Caco-2 (cell line): ENCODE data around the gene DRAM2. TPM values are rescaled to one million over a fixed set of nuclear protein-coding genes. Genes with fewer than 3 reads are reported as not detected.

Experiments
- BruUV-seq: library from RNA; stranded (reverse); fragments of 400-500 nt; replicated peaks from 2 replicates; lab custom pipeline; 2021; lab: Mats Ljungman, UMichigan
- CTCF ChIA-PET: fragments of 300-600 bp; sonication (Branson Sonifier 250); formaldehyde crosslinking; loops from one replicate; lab custom pipeline; 2022; ENCODE audit warnings: antibody characterized with exemption; lab: Charles Lee
- POLR2A ChIA-PET: fragments of 300-600 bp; sonication (Branson Sonifier 250); formaldehyde crosslinking; loops from one replicate; lab custom pipeline; 2022; ENCODE audit warnings: antibody characterized with exemption; lab: Charles Lee
- DNase-seq, 2 experiments: peaks; one replicate each; pipeline versions ENCODE4 v3.0.0 to v3.0.0-alpha.2; 2020 to 2022
- H3K27me3 ChIP-seq: replicated peaks from 2 replicates; pipeline ENCODE4 v1.6.0; 2011; ENCODE audit warnings: low read length; ENCODE audit not compliant: control insufficient read depth, insufficient read depth
- H3K36me3 ChIP-seq: 2 replicates; pipeline ENCODE4 v1.5.1; 2011; ENCODE audit warnings: low read length; ENCODE audit not compliant: control insufficient read depth, insufficient read depth
- H3K4me1 ChIP-seq: fragments of 250-450 bp; sonication (Bioruptor Pico); 2 replicates; pipeline ENCODE4 v1.5.1; 2020; ENCODE audit warnings: mild to moderate bottlenecking
- H3K4me3 ChIP-seq: 2 replicates; pipeline ENCODE4 v1.5.1; 2011; ENCODE audit warnings: low read depth, mild to moderate bottlenecking, control low read depth, low read length
- H3K9me3 ChIP-seq: fragments of 250-450 bp; sonication (Bioruptor Pico); 2 replicates; pipeline ENCODE4 v1.5.1; 2020; ENCODE audit warnings: mild to moderate bottlenecking, moderate library complexity
- H3K27ac Mint-ChIP-seq: one replicate; pipeline ENCODE4 v1.8.0; 2022; ENCODE audit warnings: mixed read lengths; ENCODE audit not compliant: unreplicated experiment
- H3K27me3 Mint-ChIP-seq: one replicate; pipeline ENCODE4 v1.8.0; 2022; ENCODE audit warnings: mixed read lengths; ENCODE audit not compliant: insufficient read depth, unreplicated experiment
- H3K36me3 Mint-ChIP-seq: one replicate; pipeline ENCODE4 v1.8.0; 2022; ENCODE audit warnings: mild to moderate bottlenecking, mixed read lengths; ENCODE audit not compliant: insufficient read depth, unreplicated experiment
- H3K4me1 Mint-ChIP-seq: one replicate; pipeline ENCODE4 v1.8.0; 2022; ENCODE audit warnings: low read depth, mixed read lengths; ENCODE audit not compliant: unreplicated experiment
- H3K4me3 Mint-ChIP-seq: one replicate; pipeline ENCODE4 v1.8.0; 2022; ENCODE audit warnings: mild to moderate bottlenecking, moderate library complexity, mixed read lengths; ENCODE audit not compliant: unreplicated experiment
- H3K9me3 Mint-ChIP-seq: one replicate; pipeline ENCODE4 v1.8.0; 2022; ENCODE audit warnings: mixed read lengths; ENCODE audit not compliant: unreplicated experiment
- CTCF ChIP-seq, 2 experiments: fragments of 200-600 bp in 1 of 2; IDR thresholded peaks; 1 replicate in 1 of 2; 2 replicates in 1 of 2; pipeline versions ENCODE4 v1.5.1 to v1.8.0; 2011 to 2022; ENCODE audit warnings: antibody characterized with exemption in 1 of 2, control low read depth in 1 of 2, inconsistent platforms in 1 of 2, low read depth in 1 of 2, low read length in 1 of 2, mild to moderate bottlenecking in 1 of 2, moderate library complexity in 1 of 2; ENCODE audit not compliant: insufficient read depth in 1 of 2, severe bottlenecking in 1 of 2, unreplicated experiment in 1 of 2
- intact Hi-C: fragments of 100-400 bp; cut with micrococcal nuclease; formaldehyde crosslinking; loops from one replicate; pipeline ENCODE4 v1.10.0; 2022; ENCODE audit not compliant: unreplicated experiment
- total RNA-seq: library from RNA; stranded (reverse); gene quantifications from 2 replicates; pipeline ENCODE4 v1.2.3, GENCODE V29; 2022

Gene DRAM2
- total RNA-seq, 1 experiment from 2014 or later, result 29.0 TPM

- H3K4me3 ChIP-seq, result no peak overlapping the region
- no peaks in the 10 kb centered on the region for H3K9me3 ChIP-seq
- ChIA-PET CTCF (no interaction called here), POLR2A (no interaction called here)
- BruUV-seq, result no TSS peak
- H3K4me1 ChIP-seq, result no peaks in the 10 kb centered on the region
- H3K36me3 Mint-ChIP-seq, result peaks cover 8% of the 10 kb centered on the region
- H3K27ac Mint-ChIP-seq, result no peak overlapping the region
- H3K9me3 Mint-ChIP-seq, result no peaks in the 10 kb centered on the region
- H3K27me3 ChIP-seq, result no peaks in the 10 kb centered on the region
- no peaks in the 10 kb centered on the region for H3K27me3 Mint-ChIP-seq
- no peaks in the 10 kb centered on the region for H3K36me3 ChIP-seq
- intact Hi-C loops, result no loop called here
- H3K4me1 Mint-ChIP-seq, result no peaks in the 10 kb centered on the region
- H3K4me3 Mint-ChIP-seq, result no peak overlapping the region
- no peak for TF ChIP-seq CTCF (IDR thresholded peaks at IDR 0.05; ENCODE audit: insufficient read depth in 1 of 2, low read depth in 1 of 2, low read length in 1 of 2, severe bottlenecking in 1 of 2, unreplicated experiment in 1 of 2)
- no peak for DNase-seq
Observed at GRCh38 chr1:111110197-111110899, 29.5 kb downstream of the DRAM2 start.

GRCh38 chr1:111104981-111105380, 34.9 kb downstream of the DRAM2 start:
- Mint-ChIP-seq H3K9me3 (peaks cover 30% of the 10 kb centered on the region), H3K27ac (no peak overlapping the region), H3K4me3 (no peak overlapping the region), H3K36me3 (no peaks in the 10 kb centered on the region), H3K4me1 (no peaks in the 10 kb centered on the region), H3K27me3 (no peaks in the 10 kb centered on the region)
- no TSS peak for BruUV-seq
- CTCF ChIA-PET, result no interaction called here
- intact Hi-C loops, result no loop called here
- Histone ChIP-seq H3K27me3 (no peaks in the 10 kb centered on the region), H3K36me3 (no peaks in the 10 kb centered on the region), H3K4me3 (no peak overlapping the region), H3K4me1 (no peaks in the 10 kb centered on the region), H3K9me3 (no peaks in the 10 kb centered on the region)
- POLR2A ChIA-PET, result no interaction called here
- TF ChIP-seq CTCF (IDR thresholded peaks at IDR 0.05; ENCODE audit: insufficient read depth in 1 of 2, low read depth in 1 of 2, low read length in 1 of 2, severe bottlenecking in 1 of 2, unreplicated experiment in 1 of 2), result no peak
- DNase-seq, result no peak

GRCh38 chr1:111101854-111102642, 37.8 kb downstream of the DRAM2 start:
- H3K36me3 ChIP-seq, result no peaks in the 10 kb centered on the region
- CTCF ChIA-PET, result no interaction called here
- no peak for TF ChIP-seq CTCF (IDR thresholded peaks at IDR 0.05; ENCODE audit: insufficient read depth in 1 of 2, low read depth in 1 of 2, low read length in 1 of 2, severe bottlenecking in 1 of 2, unreplicated experiment in 1 of 2)
- Mint-ChIP-seq H3K27ac (peak overlapping the region; percentile 79), H3K4me1 (no peaks in the 10 kb centered on the region), H3K4me3 (no peak overlapping the region), H3K9me3 (peaks cover 47% of the 10 kb centered on the region), H3K36me3 (peaks cover under 1% of the 10 kb centered on the region), H3K27me3 (no peaks in the 10 kb centered on the region)
- no peaks in the 10 kb centered on the region for H3K9me3 ChIP-seq
- no peak overlapping the region for H3K4me3 ChIP-seq
- DNase-seq, result peak in 1 of 2 experiments; percentile 40
- intact Hi-C loops, result no loop called here
- POLR2A ChIA-PET, result no interaction called here
- no peaks in the 10 kb centered on the region for H3K4me1 ChIP-seq
- no peaks in the 10 kb centered on the region for H3K27me3 ChIP-seq
- BruUV-seq, result no TSS peak
